8988T (cell line): ENCODE results near the gene NELFB.

ENCODE experiments used
- DNase-seq: peaks from one replicate; pipeline ENCODE4 v3.0.0; 2011

NELFB gene

DNA sequence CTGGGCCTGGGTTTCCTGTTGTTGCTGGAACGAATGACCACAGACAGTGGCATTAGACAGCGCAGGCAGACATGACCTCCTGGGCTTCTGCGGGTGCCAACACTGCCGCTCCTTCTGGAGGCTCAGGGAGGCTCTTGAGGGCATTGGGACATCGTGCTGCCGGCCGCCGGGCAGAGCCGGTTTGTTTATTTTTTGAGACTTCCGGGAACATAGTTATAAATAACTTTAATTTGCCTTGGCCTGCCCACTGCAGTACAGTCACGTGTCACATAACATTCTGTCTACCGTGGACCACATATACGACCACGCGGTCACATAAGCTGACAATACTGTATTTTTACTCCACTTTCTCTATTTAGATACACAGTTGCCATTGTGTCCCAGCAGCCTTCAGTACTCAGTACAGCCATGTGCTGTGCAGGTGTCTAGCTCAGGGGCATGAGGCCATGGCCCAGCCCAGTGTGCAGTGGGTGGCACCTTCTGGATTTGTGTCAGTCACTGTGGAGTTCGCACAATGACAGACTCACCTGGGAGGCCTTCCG, 14.2 kb downstream of the NELFB start:
- no peak for DNase-seq

- no peak for DNase-seq
Measured at GRCh38 chr9:137270929-137271695, 16.0 kb downstream of the NELFB start.

DNA sequence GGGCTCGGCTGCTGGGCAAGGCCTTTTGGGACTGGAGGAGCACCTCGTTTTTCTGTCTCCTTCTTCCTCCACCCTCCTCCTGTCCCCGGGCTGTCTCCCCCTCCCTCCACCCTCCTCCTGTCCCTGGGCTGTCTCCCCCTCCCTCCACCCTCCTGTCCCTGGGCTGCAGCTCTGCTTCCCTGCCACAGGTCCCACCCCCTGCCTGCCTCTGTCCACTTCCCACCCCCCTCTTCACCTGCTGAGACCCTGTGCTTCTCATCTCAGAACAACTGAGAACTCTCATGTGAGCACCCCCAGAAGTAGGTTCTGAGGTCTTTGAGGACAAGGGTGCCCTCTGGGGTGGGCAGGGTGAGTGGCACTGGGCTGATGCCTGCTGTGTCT, 16.6 kb downstream of the NELFB start:
- no peak for DNase-seq

GRCh38 chr9:137272241-137273094, 17.3 kb downstream of the NELFB start:
- DNase-seq, result no peak

DNA sequence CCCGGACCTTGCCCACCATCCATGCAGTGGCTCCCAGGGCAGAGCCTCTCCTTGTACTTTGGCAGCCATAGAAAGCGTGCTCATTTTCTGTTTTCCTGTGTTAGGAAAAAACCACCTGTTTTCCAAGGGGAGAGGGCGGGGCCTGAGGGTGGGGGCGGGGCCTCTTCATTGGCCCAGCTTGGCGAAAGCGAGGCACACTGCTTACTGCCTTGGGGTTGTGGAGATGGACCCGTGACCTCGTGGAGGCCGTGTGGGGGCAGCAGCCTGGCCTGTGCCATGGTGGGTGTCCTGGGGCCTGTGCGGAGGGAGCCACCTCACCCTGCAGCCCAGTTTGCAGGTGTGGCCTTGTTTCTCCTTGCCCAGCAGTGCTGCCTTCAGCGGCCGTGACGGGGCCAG, 18.0 kb downstream of the NELFB start:
- DNase-seq, result no peak

- no peak for DNase-seq
Measured at GRCh38 chr9:137273611-137274320, 18.6 kb downstream of the NELFB start.

DNA sequence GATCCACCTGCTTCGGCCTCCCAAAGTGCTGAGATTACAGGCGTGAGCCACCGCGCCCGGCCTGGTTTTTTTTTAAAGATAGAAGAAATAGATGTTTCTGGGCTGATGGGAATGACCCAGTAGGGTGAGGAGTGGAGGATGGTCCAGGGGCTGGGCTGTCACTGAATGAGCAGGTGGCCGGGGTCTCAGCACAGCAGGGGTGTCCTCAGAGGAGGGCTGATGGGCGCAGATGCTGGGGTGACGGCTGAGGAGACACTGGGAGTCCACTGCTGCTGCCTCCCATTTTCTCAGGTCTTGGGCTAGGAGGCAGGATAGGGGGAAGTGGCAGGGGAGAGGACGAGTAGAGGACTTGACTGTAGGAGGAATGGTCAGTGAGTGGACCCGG, 20.1 kb downstream of the NELFB start:
- DNase-seq, result no peak

GRCh38 chr9:137275588-137276472, 20.7 kb downstream of the NELFB start:
- DNase-seq, result no peak

- DNase-seq, result no peak
Measured at GRCh38 chr9:137276473-137277328, 21.6 kb downstream of the NELFB start.

GRCh38 chr9:137277329-137278041, 22.4 kb downstream of the NELFB start, which contains the start of gene TOR4A:
Gene TOR4A (plus strand): TSS chr9:137277726. CDS start chr9:137278690, 964 bp downstream.
- peak; percentile 97 for DNase-seq

DNA sequence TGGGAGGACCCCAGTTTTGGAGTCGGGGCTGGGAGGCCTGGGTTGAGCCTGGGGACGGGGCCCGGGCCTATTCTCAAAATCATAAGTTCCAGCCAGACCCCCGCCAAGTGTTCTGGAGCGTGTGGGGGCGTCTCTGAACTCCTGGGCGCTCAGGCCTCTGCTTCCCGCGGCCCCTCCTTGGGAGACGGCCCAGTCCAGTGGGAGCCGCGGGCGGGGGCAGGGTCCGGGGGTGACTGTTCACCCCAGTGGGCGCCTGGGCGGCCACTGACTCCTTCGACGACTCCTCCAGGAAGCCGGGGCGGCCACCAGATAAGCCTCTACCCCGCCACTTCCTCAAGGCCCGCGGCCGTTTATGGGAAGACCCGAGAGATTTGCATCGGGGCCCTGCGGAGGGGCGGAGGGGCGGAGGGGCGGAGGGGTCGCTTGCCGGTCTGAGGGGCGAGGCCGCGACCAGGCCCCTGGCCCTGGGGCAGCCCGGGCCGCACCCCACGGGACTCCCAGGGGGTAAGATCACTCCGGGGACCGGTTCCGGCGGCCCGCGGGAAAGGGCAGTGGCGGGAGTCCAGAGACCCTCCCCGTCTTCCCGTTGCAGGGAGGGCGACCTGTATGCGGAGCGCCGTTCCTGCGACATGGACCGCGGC, 23.1 kb downstream of the NELFB start:
- DNase-seq, result no peak

DNA sequence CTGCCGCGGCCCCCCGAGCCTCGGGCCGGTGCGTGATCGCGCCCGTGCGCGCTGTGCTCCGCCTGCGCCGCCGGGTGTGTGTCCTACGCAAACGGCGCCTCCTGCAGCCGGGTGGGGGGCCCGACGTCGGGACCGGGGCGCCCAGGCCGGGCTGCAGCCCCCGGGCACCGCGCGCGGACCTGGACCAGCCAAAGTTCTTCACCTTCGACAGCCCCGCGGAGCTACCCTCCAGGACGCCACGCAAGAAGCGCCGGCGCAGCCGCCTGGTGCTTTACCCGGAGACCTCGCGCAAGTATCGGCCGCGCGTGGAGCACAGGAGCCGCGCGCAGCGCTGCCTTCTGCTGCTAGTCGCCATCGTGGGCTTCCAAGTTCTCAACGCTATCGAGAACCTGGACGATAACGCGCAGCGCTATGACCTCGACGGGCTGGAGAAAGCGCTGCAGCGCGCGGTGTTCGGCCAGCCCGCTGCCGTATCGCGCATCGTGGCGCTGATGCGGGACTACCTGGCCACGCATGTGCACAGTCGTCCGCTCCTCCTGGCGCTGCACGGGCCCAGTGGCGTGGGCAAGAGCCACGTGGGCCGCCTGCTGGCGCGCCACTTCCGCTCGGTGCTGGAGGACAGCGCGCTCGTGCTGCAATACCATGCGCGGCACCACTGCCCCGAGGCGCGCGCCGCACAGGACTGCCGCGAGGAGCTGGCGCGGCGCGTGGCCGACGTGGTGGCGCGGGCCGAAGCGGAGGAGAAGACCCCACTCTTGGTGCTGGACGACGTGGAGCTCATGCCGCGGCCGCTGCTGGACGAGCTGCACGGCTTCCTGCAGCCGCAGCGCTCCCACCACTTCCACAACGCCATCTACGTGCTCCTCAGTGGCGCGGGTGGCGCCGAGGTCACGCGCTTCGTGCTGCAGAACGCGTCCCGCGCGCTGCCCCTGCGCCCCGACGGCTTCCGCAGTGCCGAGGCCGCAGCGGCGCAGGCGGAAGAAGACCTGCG, 23.9 kb downstream of the NELFB start:
- no peak for DNase-seq

DNA sequence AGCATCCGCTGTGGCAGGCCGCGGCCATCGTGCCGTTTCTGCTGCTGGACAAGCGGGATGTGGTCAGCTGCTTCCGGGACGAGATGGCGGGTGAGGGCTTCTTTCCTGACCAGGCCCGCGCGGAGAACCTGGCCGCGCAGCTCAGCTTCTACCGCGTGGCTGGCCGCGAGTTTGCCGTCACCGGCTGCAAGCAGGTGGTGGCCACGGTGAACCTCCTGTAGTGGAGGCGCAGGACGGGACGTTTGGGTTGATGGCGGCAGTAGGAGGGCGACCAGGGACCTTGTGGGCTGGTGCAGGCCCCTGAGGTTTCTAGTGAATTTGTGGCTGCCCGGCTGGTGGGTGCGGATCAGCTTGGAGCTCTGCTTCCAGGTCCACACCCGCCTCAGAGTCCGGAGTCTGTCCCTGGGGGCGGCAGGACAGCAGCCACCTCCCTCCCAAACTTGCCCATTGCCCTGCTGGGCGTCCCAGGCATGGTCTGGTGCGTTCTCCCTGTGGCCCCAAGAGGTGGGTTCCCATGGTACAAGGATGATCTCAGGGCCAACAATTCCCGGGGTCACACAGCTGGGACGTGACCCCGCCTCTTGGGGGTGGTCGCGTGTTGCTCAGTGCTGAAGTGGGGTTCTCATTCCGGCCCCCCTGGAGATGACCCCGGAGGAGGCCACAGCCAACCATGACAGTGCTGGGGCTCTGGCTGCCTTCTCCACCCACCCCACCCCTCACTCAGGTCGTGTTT, 24.8 kb downstream of the NELFB start:
- DNase-seq, result no peak

- DNase-seq, result no peak
Measured at GRCh38 chr9:137280474-137281344, 25.6 kb downstream of the NELFB start.

- no peak for DNase-seq
Measured at GRCh38 chr9:137281345-137282116, 26.4 kb downstream of the NELFB start.

GRCh38 chr9:137286975-137287383, 31.9 kb downstream of the NELFB start:
- peak; percentile 97 for DNase-seq
